Measurements from ENCODE around the gene CPA5. TPM values are rescaled to one million over a fixed set of nuclear protein-coding genes. Genes with fewer than 3 reads are reported as not detected.
A peak's percentile ranks its signal among the peaks of the same experiment; 100 is the strongest.

Gene CPA5
- total RNA-seq, 2 experiments from 2014 or later, result not detected

DNA sequence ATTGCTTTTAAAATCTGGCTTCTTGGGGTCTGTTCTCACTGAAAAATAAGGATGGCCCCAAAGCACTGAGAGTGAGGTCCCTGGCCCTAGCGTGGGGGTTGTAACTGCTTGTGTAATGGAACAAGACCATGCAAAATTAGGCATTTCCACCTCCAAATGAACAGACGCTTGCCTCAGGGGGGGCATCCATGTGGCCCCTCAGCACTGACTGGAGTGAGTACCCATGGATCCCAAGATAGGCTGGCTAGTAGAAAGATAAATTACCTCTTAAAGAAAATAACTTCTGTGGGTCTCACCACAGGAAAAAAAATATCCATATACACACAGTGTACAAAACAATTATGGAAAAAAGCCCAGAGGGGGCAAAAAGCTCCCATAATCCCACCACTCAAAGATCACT, 20.5 kb downstream of the CPA5 start:
- DNase-seq (ENCODE audit: low spot score), result no peak
- no peaks in the 10 kb centered on the region for H3K4me1 ChIP-seq (ENCODE audit: insufficient read depth, low read length, poor library complexity, severe bottlenecking)
- no peaks in the 10 kb centered on the region for H4K20me1 ChIP-seq (ENCODE audit: insufficient read depth, low read length)
- BruUV-seq (replicated peaks), result no TSS peak
- TF ChIP-seq EZH2phosphoT487 (IDR thresholded peaks at IDR 0.05; ENCODE audit: borderline replicate concordance, low read depth, low read length), result no peak
- TF ChIP-seq, protein P1, sequence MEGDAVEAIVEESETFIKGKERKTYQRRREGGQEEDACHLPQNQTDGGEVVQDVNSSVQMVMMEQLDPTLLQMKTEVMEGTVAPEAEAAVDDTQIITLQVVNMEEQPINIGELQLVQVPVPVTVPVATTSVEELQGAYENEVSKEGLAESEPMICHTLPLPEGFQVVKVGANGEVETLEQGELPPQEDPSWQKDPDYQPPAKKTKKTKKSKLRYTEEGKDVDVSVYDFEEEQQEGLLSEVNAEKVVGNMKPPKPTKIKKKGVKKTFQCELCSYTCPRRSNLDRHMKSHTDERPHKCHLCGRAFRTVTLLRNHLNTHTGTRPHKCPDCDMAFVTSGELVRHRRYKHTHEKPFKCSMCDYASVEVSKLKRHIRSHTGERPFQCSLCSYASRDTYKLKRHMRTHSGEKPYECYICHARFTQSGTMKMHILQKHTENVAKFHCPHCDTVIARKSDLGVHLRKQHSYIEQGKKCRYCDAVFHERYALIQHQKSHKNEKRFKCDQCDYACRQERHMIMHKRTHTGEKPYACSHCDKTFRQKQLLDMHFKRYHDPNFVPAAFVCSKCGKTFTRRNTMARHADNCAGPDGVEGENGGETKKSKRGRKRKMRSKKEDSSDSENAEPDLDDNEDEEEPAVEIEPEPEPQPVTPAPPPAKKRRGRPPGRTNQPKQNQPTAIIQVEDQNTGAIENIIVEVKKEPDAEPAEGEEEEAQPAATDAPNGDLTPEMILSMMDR (conservative IDR thresholded peaks at IDR 0.05; ENCODE audit: low read length), result no peak
- no peaks in the 10 kb centered on the region for H3K9me3 ChIP-seq (ENCODE audit: low read length)
- H2AFZ ChIP-seq (ENCODE audit: low read length), result no peak overlapping the region
- H3K4me3 ChIP-seq (ENCODE audit: low read depth, low read length, poor library complexity, severe bottlenecking), result no peak overlapping the region
- H3K9me2 ChIP-seq (ENCODE audit: insufficient read depth, low read length), result no peaks in the 10 kb centered on the region
- CTCF ChIA-PET (ENCODE audit: unreplicated experiment), result no interaction called here
- H3K36me3 ChIP-seq (ENCODE audit: insufficient read depth, low read length), result no peaks in the 10 kb centered on the region
- H3K4me2 ChIP-seq (ENCODE audit: low read length), result peak overlapping the region; percentile 0; the same call in 1 of the 2 replicates
- intact Hi-C loops (cut with micrococcal nuclease; ENCODE audit: unreplicated experiment), result no loop called here
- POLR2A ChIA-PET, result no interaction called here
- H3K27ac ChIP-seq (ENCODE audit: low read depth, low read length, poor library complexity, severe bottlenecking), result no peak overlapping the region
- no peaks in the 10 kb centered on the region for H3K79me2 ChIP-seq (ENCODE audit: insufficient read depth, low read depth, low read length)

DNA sequence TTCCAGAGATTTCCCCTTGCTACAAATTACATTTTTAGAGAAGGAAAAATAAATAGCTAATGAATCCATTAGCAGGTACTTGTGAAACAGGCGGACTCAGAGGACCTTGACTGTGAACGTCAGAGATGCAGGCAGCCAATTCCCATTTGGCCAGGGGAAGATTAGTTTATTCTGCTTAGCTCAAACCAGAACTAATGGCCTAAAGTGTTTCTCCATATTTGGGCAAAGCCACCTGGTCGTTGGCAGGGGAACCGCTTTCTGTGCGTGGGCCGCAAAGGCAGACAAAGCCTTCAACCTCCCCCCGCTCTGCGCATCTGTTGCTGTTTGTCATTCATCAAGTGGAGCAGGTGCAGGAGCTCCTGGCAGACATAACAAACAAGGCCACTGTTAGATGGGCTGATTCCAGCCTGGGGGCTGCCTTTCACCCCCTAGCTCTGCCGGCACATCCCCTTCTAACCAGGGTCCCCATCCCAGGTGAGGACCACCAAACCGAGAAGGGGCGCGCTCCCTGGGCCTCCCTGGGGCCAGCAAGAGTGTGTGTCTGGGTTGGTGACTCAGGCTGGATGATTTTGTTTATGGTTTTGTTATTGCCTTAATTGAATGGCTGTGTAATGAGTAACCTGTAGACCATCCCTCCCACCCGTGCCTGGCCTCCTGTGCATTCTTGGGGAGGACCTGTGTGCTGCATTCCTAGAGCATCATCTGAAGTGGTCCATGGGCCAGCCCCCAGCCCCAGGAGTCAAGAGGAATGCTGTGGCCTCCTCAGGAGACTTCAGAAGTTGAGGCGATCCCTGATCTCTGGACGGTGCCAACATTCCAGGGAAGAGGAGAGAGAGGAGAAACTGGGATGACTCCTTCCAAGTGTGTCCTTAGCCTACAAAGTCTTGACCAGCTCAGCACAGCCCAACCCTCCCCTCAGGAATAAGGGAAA, 21.2 kb downstream of the CPA5 start:
- Histone ChIP-seq H3K9me3 (ENCODE audit: low read length) (no peaks in the 10 kb centered on the region), H4K20me1 (ENCODE audit: insufficient read depth, low read length) (no peaks in the 10 kb centered on the region), H3K79me2 (ENCODE audit: insufficient read depth, low read depth, low read length) (no peaks in the 10 kb centered on the region), H3K27ac (ENCODE audit: low read depth, low read length, poor library complexity, severe bottlenecking) (no peak overlapping the region), H2AFZ (ENCODE audit: low read length) (no peak overlapping the region), H3K4me2 (ENCODE audit: low read length) (peak overlapping the region; percentile 52; the same call in 1 of the 2 replicates), H3K4me3 (ENCODE audit: low read depth, low read length, poor library complexity, severe bottlenecking) (no peak overlapping the region), H3K9me2 (ENCODE audit: insufficient read depth, low read length) (no peaks in the 10 kb centered on the region), H3K36me3 (ENCODE audit: insufficient read depth, low read length) (no peaks in the 10 kb centered on the region), H3K4me1 (ENCODE audit: insufficient read depth, low read length, poor library complexity, severe bottlenecking) (no peaks in the 10 kb centered on the region)
- no TSS peak for BruUV-seq (replicated peaks)
- CTCF ChIA-PET (ENCODE audit: unreplicated experiment), result no interaction called here
- POLR2A ChIA-PET, result no interaction called here
- DNase-seq (ENCODE audit: low spot score), result no peak
- intact Hi-C loops (cut with micrococcal nuclease; ENCODE audit: unreplicated experiment), result no loop called here
- TF ChIP-seq, protein P1 (conservative IDR thresholded peaks at IDR 0.05; ENCODE audit: low read length), result no peak
- TF ChIP-seq EZH2phosphoT487 (IDR thresholded peaks at IDR 0.05; ENCODE audit: borderline replicate concordance, low read depth, low read length), result no peak

DNA sequence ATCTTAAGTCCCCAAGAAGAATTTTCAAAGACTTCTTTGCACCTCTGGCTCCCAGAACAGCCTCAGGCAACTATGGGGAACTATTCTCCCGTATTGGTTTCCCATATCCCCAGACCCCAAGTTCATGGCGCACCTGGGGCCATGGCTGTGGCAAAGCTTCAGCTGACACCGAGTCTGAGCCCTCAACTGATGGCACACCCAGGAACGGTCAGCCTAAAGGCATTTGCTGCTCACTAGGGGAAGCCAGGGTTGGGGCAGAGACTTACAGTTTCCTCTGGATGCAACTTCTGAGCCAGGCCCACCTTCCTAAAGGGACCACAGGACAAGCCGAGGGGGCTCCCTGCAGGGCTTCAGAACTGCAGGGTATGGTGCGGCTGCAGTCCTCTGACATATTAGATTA, 21.9 kb downstream of the CPA5 start:
- Histone ChIP-seq H3K4me2 (ENCODE audit: low read length) (no peak overlapping the region; the same call in 1 of the 2 replicates), H3K4me3 (ENCODE audit: low read depth, low read length, poor library complexity, severe bottlenecking) (no peak overlapping the region), H3K4me1 (ENCODE audit: insufficient read depth, low read length, poor library complexity, severe bottlenecking) (no peaks in the 10 kb centered on the region), H3K9me2 (ENCODE audit: insufficient read depth, low read length) (no peaks in the 10 kb centered on the region), H3K27ac (ENCODE audit: low read depth, low read length, poor library complexity, severe bottlenecking) (no peak overlapping the region), H3K79me2 (ENCODE audit: insufficient read depth, low read depth, low read length) (no peaks in the 10 kb centered on the region), H3K36me3 (ENCODE audit: insufficient read depth, low read length) (no peaks in the 10 kb centered on the region), H2AFZ (ENCODE audit: low read length) (peak overlapping the region; percentile 29; the same call in 1 of the 2 replicates), H3K9me3 (ENCODE audit: low read length) (no peaks in the 10 kb centered on the region), H4K20me1 (ENCODE audit: insufficient read depth, low read length) (no peaks in the 10 kb centered on the region)
- intact Hi-C loops (cut with micrococcal nuclease; ENCODE audit: unreplicated experiment), result no loop called here
- no TSS peak for BruUV-seq (replicated peaks)
- ChIA-PET POLR2A (no interaction called here), CTCF (ENCODE audit: unreplicated experiment) (no interaction called here)
- TF ChIP-seq, protein P1 (conservative IDR thresholded peaks at IDR 0.05; ENCODE audit: low read length), result no peak
- no peak for TF ChIP-seq EZH2phosphoT487 (IDR thresholded peaks at IDR 0.05; ENCODE audit: borderline replicate concordance, low read depth, low read length)
- DNase-seq (ENCODE audit: low spot score), result no peak

Measured in OCI-LY7 (cell line).